Measurements from ENCODE around the gene OPN1MW.

DNA sequence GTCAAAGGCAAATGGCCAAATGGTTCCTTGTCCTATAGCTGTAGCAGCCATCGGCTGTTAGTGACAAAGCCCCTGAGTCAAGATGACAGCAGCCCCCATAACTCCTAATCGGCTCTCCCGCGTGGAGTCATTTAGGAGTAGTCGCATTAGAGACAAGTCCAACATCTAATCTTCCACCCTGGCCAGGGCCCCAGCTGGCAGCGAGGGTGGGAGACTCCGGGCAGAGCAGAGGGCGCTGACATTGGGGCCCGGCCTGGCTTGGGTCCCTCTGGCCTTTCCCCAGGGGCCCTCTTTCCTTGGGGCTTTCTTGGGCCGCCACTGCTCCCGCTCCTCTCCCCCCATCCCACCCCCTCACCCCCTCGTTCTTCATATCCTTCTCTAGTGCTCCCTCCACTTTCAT is 42.2 kb upstream of the OPN1MW start:
- TF ChIP-seq, protein P1, sequence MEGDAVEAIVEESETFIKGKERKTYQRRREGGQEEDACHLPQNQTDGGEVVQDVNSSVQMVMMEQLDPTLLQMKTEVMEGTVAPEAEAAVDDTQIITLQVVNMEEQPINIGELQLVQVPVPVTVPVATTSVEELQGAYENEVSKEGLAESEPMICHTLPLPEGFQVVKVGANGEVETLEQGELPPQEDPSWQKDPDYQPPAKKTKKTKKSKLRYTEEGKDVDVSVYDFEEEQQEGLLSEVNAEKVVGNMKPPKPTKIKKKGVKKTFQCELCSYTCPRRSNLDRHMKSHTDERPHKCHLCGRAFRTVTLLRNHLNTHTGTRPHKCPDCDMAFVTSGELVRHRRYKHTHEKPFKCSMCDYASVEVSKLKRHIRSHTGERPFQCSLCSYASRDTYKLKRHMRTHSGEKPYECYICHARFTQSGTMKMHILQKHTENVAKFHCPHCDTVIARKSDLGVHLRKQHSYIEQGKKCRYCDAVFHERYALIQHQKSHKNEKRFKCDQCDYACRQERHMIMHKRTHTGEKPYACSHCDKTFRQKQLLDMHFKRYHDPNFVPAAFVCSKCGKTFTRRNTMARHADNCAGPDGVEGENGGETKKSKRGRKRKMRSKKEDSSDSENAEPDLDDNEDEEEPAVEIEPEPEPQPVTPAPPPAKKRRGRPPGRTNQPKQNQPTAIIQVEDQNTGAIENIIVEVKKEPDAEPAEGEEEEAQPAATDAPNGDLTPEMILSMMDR (conservative IDR thresholded peaks at IDR 0.05; ENCODE audit: low read length): no peak
- no peak for TF ChIP-seq EZH2phosphoT487 (IDR thresholded peaks at IDR 0.05; ENCODE audit: borderline replicate concordance, low read depth, low read length)
